Esophagus muscularis mucosa (tissue), 4 donors: ENCODE results near the gene TBX18. TPM values are rescaled to one million over a fixed set of nuclear protein-coding genes. Genes with fewer than 3 reads are reported as not detected.

Experiments used
- DNase-seq: peaks from one replicate; pipeline ENCODE4 v3.0.0-alpha.2; 2017; ENCODE audit errors: extremely low spot score
- H3K27ac ChIP-seq, 4 donors: fragments of 200-600 bp; sonication (generic); replicated peaks in 1 of 4; 1 replicate in 3 of 4; 2 replicates in 1 of 4; pipeline ENCODE4 v1.5.1; 2016 to 2019; ENCODE audit warnings: mild to moderate bottlenecking in 1 of 4
- H3K27me3 ChIP-seq, 4 donors: fragments of 200-600 bp; sonication (generic); one replicate each; pipeline versions ENCODE4 v1.5.1 to v1.6.0; 2016 to 2019
- H3K36me3 ChIP-seq, 4 donors: fragments of 200-600 bp; sonication (generic); one replicate each; pipeline ENCODE4 v1.5.1; 2016 to 2019
- H3K4me1 ChIP-seq, 4 donors: fragments of 200-600 bp; sonication (generic); one replicate each; pipeline ENCODE4 v1.5.1; 2016 to 2019
- H3K4me3 ChIP-seq, 4 donors: fragments of 200-600 bp; sonication (generic); 1 replicate in 2 of 4; 2 replicates in 2 of 4; pipeline ENCODE4 v1.5.1; 2016 to 2019; ENCODE audit warnings: mild to moderate bottlenecking in 4 of 4, moderate library complexity in 1 of 4
- H3K9me3 ChIP-seq, 4 donors: fragments of 200-600 bp; sonication (generic); 1 replicate in 3 of 4; 2 replicates in 1 of 4; pipeline ENCODE4 v1.5.1; 2016 to 2019
- CTCF ChIP-seq, 3 experiments: fragments of 200-600 bp in 2 of 3; fragments of 450-650 bp in 1 of 3; sonication (generic) in 2 of 3; IDR thresholded peaks; one replicate each; pipeline ENCODE4 v1.5.1; 2017 to 2019; ENCODE audit warnings: antibody characterized with exemption in 3 of 3, mild to moderate bottlenecking in 2 of 3, moderate library complexity in 1 of 3
- EP300 ChIP-seq: sonication (generic); formaldehyde crosslinking; IDR thresholded peaks from one replicate; pipeline ENCODE4 v1.6.1; 2017; ENCODE audit warnings: antibody characterized with exemption
- POLR2A ChIP-seq: fragments of 450-650 bp; IDR thresholded peaks from one replicate; pipeline ENCODE4 v1.6.1; 2017; ENCODE audit warnings: antibody characterized with exemption, moderate library complexity, mild to moderate bottlenecking, low read depth
- POLR2AphosphoS5 ChIP-seq, 2 donors: sonication (generic); formaldehyde crosslinking; IDR thresholded peaks; one replicate each; pipeline ENCODE4 v1.6.1; 2017; ENCODE audit warnings: antibody characterized with exemption in 2 of 2
- WGBS: methylation state at CpG from one replicate; pipeline ENCODE4 v1.1.5; 2018; 5-methylcytosine and 5-hydroxymethylcytosine counted together
- intact Hi-C: fragments of 100-400 bp; cut with DNase I; formaldehyde crosslinking; loops from one replicate; pipeline ENCODE4 v1.15.1; 2023
- total RNA-seq, 4 donors: library from RNA; depleted of rRNA; stranded (reverse); fragments of >200 nt; gene quantifications; one replicate each; pipeline versions ENCODE4 v1.1.0 to v1.2.1, GENCODE V29; 2016

TBX18 gene
- total RNA-seq, 4 donors from 2014 or later, result 8.7 to 17.4 (median 11.2) TPM

- no peak for TF ChIP-seq EP300
- TF ChIP-seq CTCF (IDR thresholded peaks at IDR 0.05), result no peak
- TF ChIP-seq POLR2AphosphoS5 (IDR thresholded peaks at IDR 0.05), result no peak
- no peak for TF ChIP-seq POLR2A
- no peaks in the 10 kb centered on the region for H3K9me3 ChIP-seq
- no peaks in the 10 kb centered on the region for H3K36me3 ChIP-seq
- no peak overlapping the region for H3K4me3 ChIP-seq
- WGBS, result 71% methylated on average over 1 of the region's 1 CpG
- intact Hi-C loops, result no loop called here
- no peaks in the 10 kb centered on the region for H3K4me1 ChIP-seq
- no peaks in the 10 kb centered on the region for H3K27me3 ChIP-seq
- H3K27ac ChIP-seq, result no peak overlapping the region
- DNase-seq, result no peak
Observed at GRCh38 chr6:84696166-84696565, 68.2 kb downstream of the TBX18 start.

GRCh38 chr6:84691978-84692623 lies 72.3 kb downstream of the TBX18 start:
- WGBS, result 100% methylated on average over 2 of the region's 2 CpGs
- no peak for DNase-seq
- H3K27me3 ChIP-seq, result no peaks in the 10 kb centered on the region
- H3K27ac ChIP-seq, result no peak overlapping the region
- intact Hi-C loops, result no loop called here
- no peak overlapping the region for H3K4me3 ChIP-seq
- peaks cover 0 to 21% (median 17%) of the 10 kb centered on the region in 4 donors for H3K4me1 ChIP-seq
- TF ChIP-seq EP300, result no peak
- TF ChIP-seq POLR2AphosphoS5 (IDR thresholded peaks at IDR 0.05), result no peak
- no peaks in the 10 kb centered on the region for H3K9me3 ChIP-seq
- no peaks in the 10 kb centered on the region for H3K36me3 ChIP-seq

GRCh38 chr6:84688141-84688873 lies 76.1 kb downstream of the TBX18 start:
- TF ChIP-seq POLR2A (no peak), EP300 (no peak), CTCF (IDR thresholded peaks at IDR 0.05) (no peak)
- WGBS, result 35% methylated on average over 7 of the region's 7 CpGs
- Histone ChIP-seq H3K4me1 (peaks cover 0 to 31% (median 24%) of the 10 kb centered on the region in 4 donors), H3K27ac (peak overlapping the region; percentile 73 to 75 (median 74)), H3K4me3 (peak overlapping the region in 3 of 4 donors; percentile 20 to 28 (median 21)), H3K27me3 (no peaks in the 10 kb centered on the region), H3K9me3 (no peaks in the 10 kb centered on the region), H3K36me3 (no peaks in the 10 kb centered on the region)
- intact Hi-C loops, result no loop called here
- DNase-seq, result no peak

GRCh38 chr6:84687431-84687830 lies 77.0 kb downstream of the TBX18 start:
- intact Hi-C loops, result no loop called here
- H3K36me3 ChIP-seq, result no peaks in the 10 kb centered on the region

More at GRCh38 chr6:84687431-84687830, 77.0 kb downstream of the TBX18 start:
- H3K27ac ChIP-seq, result peak overlapping the region; percentile 73 to 75 (median 74)
- peaks cover 0 to 31% (median 24%) of the 10 kb centered on the region in 4 donors for H3K4me1 ChIP-seq
- peak overlapping the region; percentile 13 to 28 (median 23) for H3K4me3 ChIP-seq
- H3K27me3 ChIP-seq, result no peaks in the 10 kb centered on the region
- TF ChIP-seq EP300 (no peak), POLR2AphosphoS5 (IDR thresholded peaks at IDR 0.05) (no peak), CTCF (IDR thresholded peaks at IDR 0.05) (no peak), POLR2A (no peak)
- 25% methylated on average over 7 of the region's 7 CpGs for WGBS
- no peak for DNase-seq
- H3K9me3 ChIP-seq, result no peaks in the 10 kb centered on the region
